HG03378 (cell line): ENCODE measurements around the gene SPINK1.
"Not testable (repeated sequence)": the region's sequence is repeated elsewhere in the genome, so short reads cannot be mapped to it uniquely, and the experiment has no call there.

ENCODE experiments used
- ATAC-seq: cut with Tn5 transposase; IDR thresholded peaks from one replicate; pipeline ENCODE4 v1.9.1; 2021; ENCODE audit warnings: mild to moderate bottlenecking, moderate library complexity; ENCODE audit not compliant: unreplicated experiment

The SPINK1 gene

DNA sequence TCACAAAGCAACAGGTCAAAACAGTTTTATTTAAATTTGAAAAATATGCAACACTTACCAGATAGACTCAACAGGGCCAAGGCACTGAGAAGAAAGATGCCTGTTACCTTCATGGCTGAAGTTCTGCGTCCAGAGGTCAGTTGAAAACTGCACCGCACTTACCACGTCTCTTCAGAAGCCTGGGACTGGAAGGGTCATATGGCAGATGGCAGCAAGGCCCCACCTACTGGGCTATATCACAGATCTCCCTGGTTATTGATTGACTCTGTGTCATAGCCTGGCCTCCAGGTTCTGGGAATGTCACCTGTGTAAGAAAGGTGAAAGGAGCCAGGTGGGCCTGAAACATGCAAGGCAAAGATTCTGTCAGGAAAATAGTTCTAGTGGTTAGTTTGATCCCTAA lies at the start of gene SPINK1:
Gene SPINK1, minus strand, starts transcription at position 207 of the 400 bp plus-strand sequence. Its CDS starts 94 bp downstream, at position 113.
- no peak for ATAC-seq

GRCh38 chr5:147880487-147880886 lies 49.0 kb upstream of the SPINK1 start:
- ATAC-seq = no peak

- ATAC-seq = no peak
Measured at GRCh38 chr5:147879784-147880183, 48.3 kb upstream of the SPINK1 start.

GRCh38 chr5:147878066-147878759 lies 46.7 kb upstream of the SPINK1 start, which contains the start of gene SCGB3A2:
TSS of gene SCGB3A2 (plus strand) at chr5:147878711. CDS start at chr5:147878804, 93 bp downstream.
- ATAC-seq = no peak

DNA sequence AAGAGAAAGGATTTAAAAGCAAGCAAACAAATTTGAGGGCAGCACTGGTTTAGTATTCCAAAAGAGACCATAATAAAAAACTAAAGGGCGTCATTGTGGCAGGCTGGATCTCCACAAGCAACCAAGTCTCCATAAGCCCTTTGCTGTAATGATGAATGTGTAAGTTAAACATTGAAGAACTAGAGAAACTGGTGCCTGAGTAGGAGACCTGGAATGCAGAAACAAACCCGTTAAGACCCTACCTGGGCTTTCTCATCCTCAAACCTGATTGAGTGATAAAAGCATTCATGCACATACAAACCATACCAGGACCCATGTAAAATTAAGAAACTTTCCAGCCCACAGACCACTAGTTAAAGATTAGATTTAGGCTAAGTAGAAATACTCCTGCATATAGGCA lies 45.2 kb upstream of the SPINK1 start:
- ATAC-seq = no peak

- no peak for ATAC-seq
Measured at GRCh38 chr5:147876141-147876540, 44.7 kb upstream of the SPINK1 start.

- ATAC-seq = no peak
Measured at GRCh38 chr5:147874910-147875367, 43.5 kb upstream of the SPINK1 start.

DNA sequence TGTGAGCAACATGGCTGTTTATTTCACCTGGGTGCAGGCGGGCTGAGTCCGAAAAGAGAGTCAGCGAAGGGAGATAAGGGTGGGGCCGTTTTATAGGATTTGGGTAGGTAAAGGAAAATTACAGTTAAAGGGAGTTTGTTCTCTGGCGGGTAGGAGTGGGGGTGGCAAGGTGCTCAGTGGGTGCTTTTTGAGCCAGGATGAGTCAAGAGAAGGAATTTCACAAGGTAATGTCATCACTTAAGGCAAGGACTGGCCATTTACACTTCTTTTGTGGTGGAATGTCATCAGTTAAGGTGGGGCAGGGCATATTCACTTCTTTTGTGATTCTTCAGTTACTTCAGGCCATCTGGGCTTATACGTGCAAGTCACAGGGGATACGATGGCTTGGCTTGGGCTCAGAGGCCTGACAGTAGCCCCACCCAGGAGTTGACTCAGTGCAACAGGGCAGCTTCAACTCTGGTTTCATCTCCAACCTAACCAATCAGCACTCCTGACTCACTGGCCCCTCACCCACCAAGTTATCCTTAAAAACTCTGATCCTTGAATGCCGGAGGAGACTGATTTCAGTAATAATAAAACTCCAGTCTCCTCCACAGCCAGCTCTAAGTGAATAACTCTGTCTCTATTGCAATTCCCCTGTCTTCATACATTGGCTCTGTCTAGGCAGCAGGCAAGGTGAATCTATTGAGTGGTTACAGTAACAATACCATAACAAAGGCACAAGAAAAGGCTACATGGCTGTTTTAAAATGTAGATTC lies 42.8 kb upstream of the SPINK1 start:
- ATAC-seq = not testable (repeated sequence)

DNA sequence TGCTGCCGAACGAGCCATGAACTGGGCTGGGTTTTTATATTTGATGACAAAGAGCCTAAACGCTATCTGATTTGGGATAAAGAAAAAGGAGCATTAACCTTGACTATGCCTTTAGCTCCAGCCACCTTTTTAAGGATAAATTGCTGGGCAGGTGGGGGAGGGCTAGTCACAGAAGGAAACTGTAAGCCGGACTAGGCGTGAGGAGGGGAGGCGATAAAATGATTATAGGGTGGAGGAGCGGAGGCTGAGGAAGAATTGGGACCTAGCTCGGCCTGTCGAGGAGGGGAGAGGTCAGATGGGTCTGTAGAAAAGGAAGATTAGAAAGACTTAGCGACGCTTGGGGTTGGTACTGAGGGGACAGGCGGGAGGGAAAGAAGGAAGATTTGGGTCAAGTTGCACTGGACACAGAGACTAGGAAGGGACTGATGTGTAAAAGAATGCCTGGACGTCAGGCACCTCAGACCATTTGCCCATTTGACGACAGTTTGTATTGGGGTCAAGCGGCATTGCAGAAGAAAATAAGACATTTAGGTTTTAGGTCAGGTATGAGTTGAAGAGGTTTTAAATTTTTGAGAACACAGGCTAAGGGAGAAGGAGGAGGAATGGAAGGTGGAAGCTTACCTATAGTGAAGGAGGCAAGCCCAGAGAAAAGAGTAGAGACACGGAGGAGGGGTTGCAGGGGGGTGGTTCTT lies 41.4 kb upstream of the SPINK1 start:
- ATAC-seq = not testable (repeated sequence)

GRCh38 chr5:147871980-147872549 lies 40.6 kb upstream of the SPINK1 start:
- not testable (repeated sequence) for ATAC-seq

- ATAC-seq = not testable (repeated sequence)
Measured at GRCh38 chr5:147869892-147870291, 38.4 kb upstream of the SPINK1 start.

- no peak for ATAC-seq
Measured at GRCh38 chr5:147869112-147869511, 37.6 kb upstream of the SPINK1 start.

DNA sequence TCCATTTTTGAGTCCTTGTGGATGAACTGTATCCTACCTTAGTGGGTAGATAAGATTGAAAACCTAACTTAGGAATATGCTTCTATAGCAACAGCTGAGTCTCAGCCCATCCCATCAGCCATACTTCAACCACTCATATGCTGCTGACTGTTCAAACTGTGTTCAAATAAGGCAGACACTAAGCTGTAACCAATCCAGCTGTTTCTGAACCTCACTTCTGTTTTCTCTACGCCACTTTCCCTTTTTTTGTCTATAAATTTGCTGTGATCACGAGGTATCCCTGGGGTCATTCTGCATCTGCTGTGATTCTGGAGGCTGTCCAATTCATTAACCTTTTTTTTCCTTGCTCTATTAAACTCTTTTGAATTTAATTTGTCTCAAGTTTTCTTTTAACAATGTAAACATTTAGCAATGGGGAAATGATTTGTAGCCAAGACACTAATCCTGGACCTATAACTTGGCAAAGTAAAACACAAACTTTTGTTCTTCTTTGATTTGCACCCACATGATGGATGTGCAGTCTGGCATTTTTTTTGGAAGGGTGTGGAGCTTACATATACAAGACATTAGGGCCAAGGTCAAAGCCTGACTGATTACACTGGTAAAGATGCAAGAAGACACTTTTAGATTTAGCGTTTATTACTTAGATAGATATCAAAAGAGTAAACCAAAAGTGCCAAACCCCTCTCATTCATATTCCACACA lies 32.1 kb upstream of the SPINK1 start:
- ATAC-seq = no peak

GRCh38 chr5:147860641-147861025 lies 29.2 kb upstream of the SPINK1 start:
- ATAC-seq = no peak

DNA sequence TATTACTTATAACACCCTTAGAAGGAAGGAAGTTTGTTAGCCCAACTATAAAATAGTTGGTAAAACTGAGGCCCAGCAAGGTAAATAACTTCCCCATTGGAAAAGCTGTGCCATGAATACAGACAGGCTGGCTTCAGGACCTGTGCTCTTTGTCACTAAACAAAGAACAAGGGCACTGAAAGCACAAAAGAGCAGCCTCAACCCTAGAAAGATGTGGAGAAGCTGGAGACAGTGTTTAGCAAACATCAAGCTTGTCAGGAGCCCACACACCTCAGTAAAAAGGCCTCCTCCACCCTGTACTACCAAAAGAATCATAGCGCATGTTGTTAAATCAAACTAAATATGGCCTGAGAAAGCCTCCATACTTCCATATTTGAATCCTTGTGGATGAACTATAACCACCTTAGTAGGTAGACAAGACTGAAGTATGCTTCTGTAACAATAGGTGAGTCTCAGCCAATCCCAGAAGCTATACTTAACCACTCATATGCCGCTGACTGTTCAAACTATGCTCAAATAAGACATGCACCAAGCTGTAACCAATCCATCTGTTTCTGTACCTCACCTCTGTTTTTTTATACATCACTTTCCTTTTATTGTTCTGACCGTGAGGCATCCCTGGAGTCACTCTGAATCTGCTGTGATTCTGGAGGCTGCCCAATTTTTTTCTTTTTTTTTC lies 28.6 kb upstream of the SPINK1 start:
- no peak for ATAC-seq

- no peak for ATAC-seq
Measured at GRCh38 chr5:147858565-147858964, 27.1 kb upstream of the SPINK1 start.

DNA sequence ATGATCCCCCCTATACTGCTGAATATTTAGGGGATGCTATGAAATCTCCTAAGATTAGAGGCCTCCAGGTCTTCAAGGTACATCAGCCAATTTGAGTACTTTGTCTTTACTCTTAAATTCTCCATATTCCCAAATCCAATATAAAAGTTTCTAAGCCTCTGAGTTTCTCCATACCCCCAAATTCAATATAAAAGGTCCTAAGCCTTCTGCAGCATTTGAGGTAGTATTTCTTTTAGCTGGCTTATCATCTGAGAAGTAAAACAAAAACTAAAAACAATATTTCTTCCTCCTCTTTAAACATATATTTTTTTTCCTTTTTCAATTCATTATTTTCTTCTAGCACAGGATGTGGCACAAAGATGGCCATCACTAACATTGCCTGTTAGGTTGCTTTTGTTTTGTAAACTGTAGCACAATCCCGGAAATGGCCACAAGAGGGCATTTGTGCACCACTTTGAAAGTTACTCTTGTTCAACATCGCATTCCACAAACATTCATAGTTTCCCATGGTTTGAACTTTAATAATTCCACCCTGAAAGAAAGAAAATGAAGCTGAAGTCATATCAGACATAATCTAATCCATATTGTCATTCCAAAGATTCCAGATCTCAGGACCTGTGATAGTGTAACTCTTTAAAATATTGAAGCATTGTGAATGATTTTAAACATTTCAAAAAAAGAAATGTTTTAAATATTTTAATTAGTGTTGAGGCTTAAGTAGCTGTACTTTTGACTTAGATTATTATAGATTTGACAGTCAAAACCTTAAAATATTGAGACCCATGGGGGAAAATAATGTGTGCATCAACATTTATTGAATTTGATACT lies 26.0 kb upstream of the SPINK1 start:
- ATAC-seq = peak; percentile 93

- no peak for ATAC-seq
Measured at GRCh38 chr5:147856801-147857200, 25.3 kb upstream of the SPINK1 start.

DNA sequence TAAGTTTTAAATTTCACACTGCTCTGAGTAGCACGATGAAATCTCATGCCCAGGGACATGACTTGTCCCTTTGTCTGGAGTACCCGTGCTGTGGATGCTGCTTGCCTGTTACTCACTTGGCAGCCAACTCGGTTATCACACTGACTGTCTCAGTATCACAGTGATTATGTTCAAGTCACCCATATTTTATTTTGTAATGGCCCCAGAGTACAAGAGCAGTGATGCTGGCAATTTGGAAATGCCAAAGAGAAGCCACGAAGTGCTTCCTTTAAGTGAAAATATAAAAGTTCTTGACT lies 24.3 kb upstream of the SPINK1 start:
- no peak for ATAC-seq
